GM21526 (cell line): ENCODE data around the gene CNRIP1.

Experiments used
- ATAC-seq: cut with Tn5 transposase; IDR thresholded peaks from one replicate; pipeline ENCODE4 v1.9.1; 2021; ENCODE audit warnings: moderate library complexity; ENCODE audit not compliant: unreplicated experiment, low FRiP score

CNRIP1 gene

GRCh38 chr2:68293755-68294154, 26.0 kb downstream of the CNRIP1 start:
- no peak for ATAC-seq

GRCh38 chr2:68293024-68293423, 26.7 kb downstream of the CNRIP1 start:
- ATAC-seq, result no peak

DNA sequence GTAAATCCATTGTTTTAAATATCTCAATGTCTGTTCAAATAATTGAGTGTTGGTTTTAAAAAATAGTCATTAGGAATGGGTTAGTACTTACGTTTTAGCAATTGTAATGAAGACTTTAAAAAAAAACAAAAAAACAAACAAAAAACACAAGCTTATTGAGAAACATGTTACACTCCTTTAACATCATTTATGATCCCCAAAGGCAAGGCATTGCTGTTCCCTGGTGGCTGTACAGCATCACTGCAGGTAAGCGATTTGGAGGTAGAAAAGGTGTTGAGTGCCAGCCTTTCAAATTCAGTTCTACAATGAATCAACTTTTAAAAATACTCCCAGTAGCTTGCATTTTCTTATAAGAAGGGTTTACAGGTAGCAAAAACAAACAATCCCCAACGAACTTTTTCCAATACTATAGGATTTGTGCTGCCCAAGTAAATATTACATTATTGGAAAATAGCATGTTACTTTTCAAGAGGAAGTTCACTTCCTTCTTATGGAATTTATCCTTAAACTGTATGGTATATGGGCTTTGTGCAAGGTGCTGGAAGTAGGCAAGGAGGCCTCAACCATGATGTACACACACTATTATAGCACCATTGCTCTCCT, 27.5 kb downstream of the CNRIP1 start:
- peak; percentile 55 for ATAC-seq

DNA sequence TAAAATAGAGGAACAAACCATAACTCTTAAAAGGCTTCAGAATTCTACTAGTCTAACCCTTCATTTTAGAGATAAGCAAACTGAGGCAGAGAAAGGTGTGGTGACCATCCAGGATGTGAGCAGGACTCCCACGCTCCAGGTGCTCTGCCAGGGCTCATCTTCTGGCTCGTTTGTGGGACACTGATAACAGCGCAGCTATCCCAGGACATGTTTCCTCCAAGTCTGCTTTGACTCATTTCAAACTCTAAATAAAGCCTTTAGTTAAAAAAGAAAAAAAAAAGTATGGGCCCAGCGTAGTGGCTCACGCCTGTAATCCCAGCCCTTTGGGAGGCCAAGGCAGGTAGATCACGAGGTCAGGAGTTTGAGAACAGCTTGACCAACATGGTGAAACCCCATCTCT, 28.4 kb downstream of the CNRIP1 start:
- no peak for ATAC-seq

GRCh38 chr2:68290901-68291300, 28.8 kb downstream of the CNRIP1 start:
- no peak for ATAC-seq

- no peak for ATAC-seq
Observed at GRCh38 chr2:68287580-68288441, 31.9 kb downstream of the CNRIP1 start.

GRCh38 chr2:68284896-68285295, 34.9 kb downstream of the CNRIP1 start:
- no peak for ATAC-seq

DNA sequence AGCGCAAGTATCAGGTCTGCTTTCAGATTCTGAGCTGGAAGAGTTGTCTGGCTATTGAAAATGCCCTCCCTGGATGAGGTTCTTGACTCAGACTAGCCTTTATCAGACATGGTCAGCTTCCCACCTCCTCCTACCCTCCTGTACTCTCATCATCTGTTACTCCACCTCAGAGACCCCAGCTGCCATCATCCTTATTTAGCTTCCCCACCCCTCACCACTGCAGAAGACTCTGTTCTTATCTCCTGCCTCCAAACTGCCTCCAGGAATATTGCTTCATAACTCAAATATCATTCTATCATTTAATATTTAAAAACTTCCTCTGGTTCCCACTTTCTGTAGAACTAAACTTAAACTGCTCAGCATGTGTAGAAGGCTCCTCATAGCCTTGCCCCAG, 36.3 kb downstream of the CNRIP1 start:
- no peak for ATAC-seq

DNA sequence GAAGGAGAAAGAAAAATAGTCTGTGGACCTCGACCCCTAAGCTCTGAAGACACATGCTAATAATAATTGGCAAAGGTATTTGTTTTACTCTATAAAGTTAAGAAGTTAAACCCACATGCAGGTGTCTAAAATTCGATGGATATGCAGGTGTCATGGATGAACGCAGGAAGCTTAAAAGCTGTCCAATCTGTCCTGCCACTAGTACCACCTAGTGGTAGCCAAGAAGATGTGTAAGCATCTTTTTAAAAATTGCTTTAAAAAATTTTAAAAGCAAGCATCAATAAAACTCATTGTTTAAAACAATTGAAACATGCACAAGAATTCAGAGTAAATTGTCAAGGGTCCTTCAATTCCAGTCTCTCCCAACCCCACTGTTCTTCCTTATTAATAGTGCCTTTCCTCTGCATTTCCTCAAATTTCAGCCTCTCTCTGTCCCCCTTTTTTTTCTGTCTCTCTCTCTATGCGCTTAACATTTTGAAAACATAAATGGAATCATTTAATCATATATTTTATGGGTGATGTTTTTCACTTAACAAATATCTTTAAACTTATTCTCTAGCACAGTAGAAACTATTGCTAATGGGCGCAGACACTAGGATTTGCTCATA, 36.8 kb downstream of the CNRIP1 start:
- no peak for ATAC-seq

- ATAC-seq, result no peak
Observed at GRCh38 chr2:68280796-68281195, 39.0 kb downstream of the CNRIP1 start.

GRCh38 chr2:68280348-68280747, 39.4 kb downstream of the CNRIP1 start:
- ATAC-seq, result no peak

DNA sequence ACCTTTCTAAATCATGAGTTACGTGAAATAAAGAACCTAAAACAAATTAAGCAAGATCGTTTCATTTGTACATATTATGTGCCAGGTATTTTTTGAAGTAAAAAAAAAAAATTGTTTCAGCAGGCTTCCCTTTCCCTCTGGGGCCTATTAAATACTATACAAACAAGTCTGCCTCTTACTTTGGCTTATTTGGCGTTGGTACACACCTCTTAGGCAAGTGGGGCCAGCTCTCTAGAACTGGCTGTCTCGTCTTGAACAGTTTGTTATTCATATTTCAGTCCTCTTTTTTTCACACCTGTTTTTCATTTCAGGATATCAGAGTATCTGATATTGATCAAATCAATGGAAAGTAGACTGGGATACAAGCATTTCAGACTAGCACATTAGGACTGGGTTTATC, 40.1 kb downstream of the CNRIP1 start:
- ATAC-seq, result no peak

DNA sequence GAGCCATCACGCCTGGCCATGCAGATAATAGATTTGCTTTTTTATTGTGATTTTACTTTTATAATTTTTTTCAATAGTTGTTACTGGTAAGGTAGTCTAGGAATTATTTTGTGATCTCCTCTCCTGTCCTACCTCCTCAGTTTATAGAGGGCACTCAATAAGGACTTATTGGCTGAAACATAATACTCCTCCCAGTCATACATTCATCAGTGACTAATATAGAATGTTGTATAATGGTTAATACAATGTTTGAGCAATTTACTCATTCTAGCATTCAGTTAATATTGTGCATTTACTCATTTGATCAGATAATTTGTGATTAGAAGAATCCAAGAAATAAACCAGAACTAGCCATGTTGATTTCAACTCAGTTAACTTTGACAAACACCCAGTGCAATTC, 41.6 kb downstream of the CNRIP1 start:
- ATAC-seq, result no peak

DNA sequence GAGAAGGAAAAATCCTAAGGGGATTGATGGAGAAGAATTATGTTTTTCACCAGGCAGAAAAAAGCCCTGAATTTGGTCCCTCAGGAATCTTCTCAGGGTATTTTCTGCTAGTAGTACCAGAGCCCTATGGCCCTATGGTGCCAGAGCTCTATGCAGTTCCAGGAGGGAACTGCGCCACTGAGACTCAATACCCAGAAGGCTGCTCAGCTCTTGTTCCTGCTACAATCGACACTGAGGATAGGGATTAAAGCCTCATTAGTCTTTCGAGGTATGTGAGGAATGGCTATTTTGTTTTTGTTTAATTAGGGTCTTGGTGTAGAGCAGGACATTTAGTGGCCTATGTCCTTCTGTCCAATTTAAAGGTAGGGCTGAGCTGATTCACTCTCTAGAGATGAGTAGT, 45.7 kb downstream of the CNRIP1 start:
- ATAC-seq, result no peak

DNA sequence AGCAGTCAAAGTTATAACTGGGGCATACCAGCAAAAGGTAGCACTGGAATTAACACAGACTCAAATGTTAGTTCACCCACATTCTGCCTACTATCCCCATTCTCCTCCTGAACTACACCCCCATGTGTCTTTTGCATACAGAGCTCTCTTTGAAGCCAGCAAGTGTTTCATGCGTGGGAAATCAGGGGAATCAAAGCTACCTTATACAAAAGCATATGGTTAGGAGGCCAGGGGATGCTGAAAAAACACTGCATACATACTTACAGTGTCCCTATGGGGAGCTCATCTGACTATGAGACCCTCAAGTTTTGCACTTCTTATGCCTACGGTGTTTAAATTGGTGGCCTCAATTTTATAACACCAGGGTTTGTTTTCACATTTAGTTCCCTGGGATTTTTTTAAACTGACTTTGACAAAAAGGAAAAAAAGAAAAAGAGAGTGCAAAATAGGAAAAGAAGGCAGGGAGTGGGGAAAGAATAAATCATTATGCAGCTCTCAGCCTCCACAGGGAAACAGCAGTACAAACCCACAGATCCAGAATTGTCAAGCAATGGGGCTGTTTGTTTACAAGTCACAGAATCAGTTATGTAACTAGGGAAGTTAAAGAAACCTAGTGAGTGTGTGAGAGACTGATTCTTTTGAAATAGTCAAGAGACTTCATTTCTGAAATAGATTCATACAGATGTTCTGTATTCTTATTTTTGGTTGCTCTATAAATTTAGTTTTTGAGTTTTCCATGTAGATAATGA, 47.3 kb downstream of the CNRIP1 start:
- no peak for ATAC-seq

DNA sequence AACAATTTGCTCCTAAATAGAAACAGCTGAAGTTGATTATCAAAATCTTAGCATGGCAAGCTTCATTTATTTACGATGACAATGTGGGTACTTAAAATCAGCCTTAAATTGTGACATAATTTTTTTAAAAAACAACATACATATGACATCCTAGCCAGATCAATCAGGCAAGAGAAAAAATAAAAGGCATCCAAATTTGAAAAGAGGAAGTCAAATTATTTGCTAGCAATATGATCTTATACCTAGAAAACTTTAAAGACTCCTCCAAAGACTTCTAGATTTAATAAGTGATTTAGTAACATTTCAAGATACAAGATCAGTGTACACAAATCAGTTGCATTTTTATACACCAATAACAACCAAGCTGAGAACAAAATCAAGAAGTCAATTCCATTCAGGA, 53.1 kb downstream of the CNRIP1 start:
- no peak for ATAC-seq

- ATAC-seq, result no peak
Observed at GRCh38 chr2:68263632-68264031, 56.1 kb downstream of the CNRIP1 start.

- ATAC-seq, result no peak
Observed at GRCh38 chr2:68258851-68259250, 60.9 kb downstream of the CNRIP1 start.

DNA sequence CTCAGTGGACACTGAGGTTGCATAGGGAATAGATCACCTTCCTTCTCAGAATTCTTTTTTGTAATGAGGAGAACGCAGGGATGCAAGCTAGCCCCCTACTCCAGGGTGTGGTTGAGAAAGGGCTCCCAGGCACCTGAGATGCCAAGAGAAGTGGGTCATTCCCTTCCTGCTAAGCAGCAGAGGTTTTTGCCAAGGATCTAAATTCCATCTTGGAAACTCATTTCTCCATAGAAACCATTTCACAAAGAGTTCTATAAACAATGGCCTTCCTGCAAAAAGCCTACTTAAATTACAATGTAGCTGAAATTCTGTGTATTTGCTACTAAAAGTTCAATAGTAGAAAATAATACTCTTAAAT, 63.7 kb downstream of the CNRIP1 start:
- no peak for ATAC-seq

DNA sequence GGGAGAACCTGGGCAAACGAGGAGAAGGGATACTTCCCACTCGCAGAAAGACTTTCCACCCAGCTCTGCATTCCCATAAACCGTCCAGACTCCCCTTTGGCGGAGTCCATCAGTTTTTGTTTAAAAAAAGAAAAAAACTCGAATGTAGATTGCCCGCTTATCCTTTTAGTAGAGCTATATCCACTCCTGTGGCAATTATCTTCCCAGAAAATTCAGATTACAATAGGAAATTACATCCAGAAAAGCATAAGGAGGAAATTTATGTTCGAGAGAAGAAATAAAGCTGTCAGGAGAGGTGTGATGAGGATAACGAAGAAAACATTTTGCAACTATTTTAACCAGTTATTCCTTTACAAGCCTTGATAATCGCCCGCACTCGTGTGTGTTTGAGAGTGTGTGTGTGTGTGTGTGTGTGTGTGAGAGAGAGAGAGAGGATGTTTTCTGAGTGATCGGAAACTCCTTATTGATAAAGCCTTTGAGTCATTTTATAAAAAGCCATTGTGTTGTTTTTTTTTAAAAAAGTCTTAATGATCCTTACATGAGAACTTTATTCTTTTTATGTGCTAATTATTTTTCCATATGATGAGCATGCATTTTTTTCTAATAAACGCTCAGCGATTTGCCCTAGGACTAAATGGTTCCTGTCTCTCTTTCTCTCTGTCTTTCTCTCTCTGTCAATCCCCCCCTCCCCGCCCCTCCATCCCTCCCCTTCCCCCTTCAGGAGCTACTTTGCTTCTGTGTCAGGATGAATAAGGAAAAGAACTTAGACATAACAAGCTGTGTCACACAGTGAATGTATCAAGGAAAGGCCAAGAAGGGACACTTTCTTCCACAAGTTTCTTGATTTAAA, 66.3 kb downstream of the CNRIP1 start:
- ATAC-seq, result no peak
